ENCODE measurements around the gene INO80E. TPM values are rescaled to one million over a fixed set of nuclear protein-coding genes. Genes with fewer than 3 reads are reported as not detected.

INO80E gene
- total RNA-seq, 1 experiment from 2014 or later = 115 TPM

DNA sequence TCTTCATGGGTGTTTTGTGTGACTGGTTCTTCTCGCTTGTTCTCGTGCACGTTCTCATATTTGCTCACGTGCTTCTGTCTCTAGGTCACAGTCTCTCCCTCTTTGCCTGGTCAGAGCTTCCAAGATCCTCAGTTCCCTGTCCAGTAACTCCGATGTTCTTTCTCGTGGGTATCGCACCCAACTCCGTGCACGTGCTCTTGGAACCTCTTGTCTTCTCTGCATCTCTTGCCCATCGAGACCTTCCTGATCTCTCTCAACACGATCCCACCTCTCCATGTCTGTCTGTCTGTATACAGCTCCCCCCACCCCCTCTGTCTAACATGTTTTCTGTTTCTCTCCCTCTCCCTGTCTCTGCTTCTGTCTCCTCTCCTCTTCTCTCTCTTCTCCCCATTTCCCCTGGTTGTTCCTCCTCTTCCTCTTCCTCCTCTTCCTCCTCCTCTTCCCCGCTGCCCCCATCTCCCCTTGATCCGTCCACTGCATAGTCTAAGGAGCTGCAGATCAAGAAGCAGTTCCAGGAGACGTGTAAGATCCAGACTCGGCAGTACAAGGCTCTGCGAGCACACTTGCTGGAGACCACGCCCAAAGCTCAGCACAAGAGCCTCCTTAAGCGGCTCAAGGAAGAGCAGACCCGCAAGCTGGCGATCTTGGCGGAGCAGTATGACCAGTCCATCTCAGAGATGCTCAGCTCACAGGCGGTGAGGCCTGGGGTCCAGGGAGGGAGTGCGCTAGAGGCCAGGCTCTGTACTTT, 6.8 kb upstream of the INO80E start:
- intact Hi-C loops (cut with micrococcal nuclease; ENCODE audit: unreplicated experiment) = no loop called here
- DNase-seq (ENCODE audit: low spot score) = no peak
- H3K9me3 ChIP-seq (ENCODE audit: low read depth, low read length, poor library complexity, severe bottlenecking) = no peaks in the 10 kb centered on the region
- TF ChIP-seq, protein P1, sequence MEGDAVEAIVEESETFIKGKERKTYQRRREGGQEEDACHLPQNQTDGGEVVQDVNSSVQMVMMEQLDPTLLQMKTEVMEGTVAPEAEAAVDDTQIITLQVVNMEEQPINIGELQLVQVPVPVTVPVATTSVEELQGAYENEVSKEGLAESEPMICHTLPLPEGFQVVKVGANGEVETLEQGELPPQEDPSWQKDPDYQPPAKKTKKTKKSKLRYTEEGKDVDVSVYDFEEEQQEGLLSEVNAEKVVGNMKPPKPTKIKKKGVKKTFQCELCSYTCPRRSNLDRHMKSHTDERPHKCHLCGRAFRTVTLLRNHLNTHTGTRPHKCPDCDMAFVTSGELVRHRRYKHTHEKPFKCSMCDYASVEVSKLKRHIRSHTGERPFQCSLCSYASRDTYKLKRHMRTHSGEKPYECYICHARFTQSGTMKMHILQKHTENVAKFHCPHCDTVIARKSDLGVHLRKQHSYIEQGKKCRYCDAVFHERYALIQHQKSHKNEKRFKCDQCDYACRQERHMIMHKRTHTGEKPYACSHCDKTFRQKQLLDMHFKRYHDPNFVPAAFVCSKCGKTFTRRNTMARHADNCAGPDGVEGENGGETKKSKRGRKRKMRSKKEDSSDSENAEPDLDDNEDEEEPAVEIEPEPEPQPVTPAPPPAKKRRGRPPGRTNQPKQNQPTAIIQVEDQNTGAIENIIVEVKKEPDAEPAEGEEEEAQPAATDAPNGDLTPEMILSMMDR (conservative IDR thresholded peaks at IDR 0.05; ENCODE audit: low read depth, low read length) = no peak
- TF ChIP-seq EZH2 (IDR thresholded peaks at IDR 0.05; ENCODE audit: borderline replicate concordance, low read depth, low read length, poor library complexity, severe bottlenecking) = no peak
- BruUV-seq (replicated peaks) = no TSS peak
- H3K4me3 ChIP-seq (ENCODE audit: low read depth, low read length, poor library complexity, severe bottlenecking) = no peak overlapping the region
- peaks cover 71% of the 10 kb centered on the region for H3K36me3 ChIP-seq (ENCODE audit: insufficient read depth, low read length, poor library complexity, severe bottlenecking)
- peaks cover under 1% of the 10 kb centered on the region for H3K4me1 ChIP-seq (ENCODE audit: insufficient read depth, low read length, poor library complexity, severe bottlenecking)
- H3K27me3 ChIP-seq (replicated peaks; ENCODE audit: insufficient read depth, low read depth, low read length, poor library complexity) = no peaks in the 10 kb centered on the region
- ChIA-PET POLR2A (ENCODE audit: low non-redundant PET) (interaction anchor here (0.5 kb wide), 1 partner anchor 165 kb away, joined by 5 read pairs; no protein-coding TSS in a partner anchor), CTCF (no interaction called here)
- H3K27ac ChIP-seq (ENCODE audit: low read depth, low read length, poor library complexity, severe bottlenecking) = no peak overlapping the region

DNA sequence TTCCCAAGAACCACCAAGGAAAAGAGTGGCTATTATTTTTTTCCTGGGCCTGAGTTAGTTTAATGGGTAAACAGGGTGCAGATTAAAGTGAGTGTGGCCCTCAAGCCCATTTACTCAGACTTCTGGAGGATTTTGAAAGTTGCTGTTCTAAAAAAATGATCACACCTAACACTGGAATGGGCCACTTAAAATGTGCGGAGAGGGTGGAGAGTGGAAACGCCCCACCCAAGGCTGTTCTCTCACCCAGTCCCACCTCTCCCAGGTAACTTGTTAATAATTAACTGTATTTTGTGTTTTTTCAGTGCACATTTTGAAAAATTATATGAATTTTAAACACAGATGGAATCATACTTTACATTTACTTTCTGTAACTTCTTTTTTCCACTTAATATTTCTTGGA, 6.0 kb upstream of the INO80E start:
- H3K4me3 ChIP-seq (ENCODE audit: low read depth, low read length, poor library complexity, severe bottlenecking) = no peak overlapping the region
- DNase-seq (ENCODE audit: low spot score) = no peak
- TF ChIP-seq, protein P1 (conservative IDR thresholded peaks at IDR 0.05; ENCODE audit: low read depth, low read length) = no peak
- no peak for TF ChIP-seq EZH2 (IDR thresholded peaks at IDR 0.05; ENCODE audit: borderline replicate concordance, low read depth, low read length, poor library complexity, severe bottlenecking)
- no TSS peak for BruUV-seq (replicated peaks)
- no peaks in the 10 kb centered on the region for H3K9me3 ChIP-seq (ENCODE audit: low read depth, low read length, poor library complexity, severe bottlenecking)
- peaks cover 8% of the 10 kb centered on the region for H3K4me1 ChIP-seq (ENCODE audit: insufficient read depth, low read length, poor library complexity, severe bottlenecking)
- H3K36me3 ChIP-seq (ENCODE audit: insufficient read depth, low read length, poor library complexity, severe bottlenecking) = peaks cover 63% of the 10 kb centered on the region
- POLR2A ChIA-PET (ENCODE audit: low non-redundant PET) = no interaction called here
- intact Hi-C loops (cut with micrococcal nuclease; ENCODE audit: unreplicated experiment) = no loop called here
- H3K27me3 ChIP-seq (replicated peaks; ENCODE audit: insufficient read depth, low read depth, low read length, poor library complexity) = no peaks in the 10 kb centered on the region
- CTCF ChIA-PET = no interaction called here
- H3K27ac ChIP-seq (ENCODE audit: low read depth, low read length, poor library complexity, severe bottlenecking) = no peak overlapping the region

DNA sequence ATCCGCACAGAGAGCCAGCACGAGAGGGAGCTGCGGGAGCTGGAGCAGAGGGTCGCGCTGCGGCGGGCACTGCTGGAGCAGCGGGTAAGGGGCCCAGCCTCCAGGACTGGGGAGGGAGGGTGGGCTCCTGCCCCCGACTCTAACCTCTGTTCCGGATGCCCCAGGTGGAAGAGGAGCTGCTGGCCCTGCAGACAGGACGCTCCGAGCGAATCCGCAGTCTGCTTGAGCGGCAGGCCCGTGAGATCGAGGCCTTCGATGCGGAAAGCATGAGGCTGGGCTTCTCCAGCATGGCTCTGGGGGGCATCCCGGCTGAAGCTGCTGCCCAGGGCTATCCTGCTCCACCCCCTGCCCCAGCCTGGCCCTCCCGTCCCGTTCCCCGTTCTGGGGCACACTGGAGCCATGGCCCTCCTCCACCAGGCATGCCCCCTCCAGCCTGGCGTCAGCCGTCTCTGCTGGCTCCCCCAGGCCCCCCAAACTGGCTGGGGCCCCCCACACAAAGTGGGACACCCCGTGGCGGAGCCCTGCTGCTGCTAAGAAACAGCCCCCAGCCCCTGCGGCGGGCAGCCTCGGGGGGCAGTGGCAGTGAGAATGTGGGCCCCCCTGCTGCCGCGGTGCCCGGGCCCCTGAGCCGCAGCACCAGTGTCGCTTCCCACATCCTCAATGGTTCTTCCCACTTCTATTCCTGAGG, 5.0 kb upstream of the INO80E start:
- Histone ChIP-seq H3K4me1 (ENCODE audit: insufficient read depth, low read length, poor library complexity, severe bottlenecking) (peaks cover 11% of the 10 kb centered on the region), H3K4me3 (ENCODE audit: low read depth, low read length, poor library complexity, severe bottlenecking) (no peak overlapping the region), H3K27me3 (replicated peaks; ENCODE audit: insufficient read depth, low read depth, low read length, poor library complexity) (no peaks in the 10 kb centered on the region), H3K9me3 (ENCODE audit: low read depth, low read length, poor library complexity, severe bottlenecking) (no peaks in the 10 kb centered on the region), H3K36me3 (ENCODE audit: insufficient read depth, low read length, poor library complexity, severe bottlenecking) (peaks cover 53% of the 10 kb centered on the region), H3K27ac (ENCODE audit: low read depth, low read length, poor library complexity, severe bottlenecking) (no peak overlapping the region)
- intact Hi-C loops (cut with micrococcal nuclease; ENCODE audit: unreplicated experiment) = no loop called here
- TF ChIP-seq, protein P1 (conservative IDR thresholded peaks at IDR 0.05; ENCODE audit: low read depth, low read length) = no peak
- TF ChIP-seq EZH2 (IDR thresholded peaks at IDR 0.05; ENCODE audit: borderline replicate concordance, low read depth, low read length, poor library complexity, severe bottlenecking) = no peak
- ChIA-PET CTCF (no interaction called here), POLR2A (ENCODE audit: low non-redundant PET) (no interaction called here)
- DNase-seq (ENCODE audit: low spot score) = no peak
- BruUV-seq (replicated peaks) = no TSS peak
